Kidney (tissue), 14 donors: ENCODE measurements around the gene CTNNA2. TPM values are rescaled to one million over a fixed set of nuclear protein-coding genes. Genes with fewer than 3 reads are reported as not detected.

Experiments used
- DNase-seq, 5 donors: peaks; one replicate each; pipeline ENCODE4 v3.0.0-alpha.2; 2013 to 2020
- FAIRE-seq: peaks from 2 replicates; lab custom pipeline; 2012; peaks lifted over from hg19 to GRCh38; lab: Jason Lieb, UNC
- H3K27ac ChIP-seq, 2 donors: one replicate each; pipeline ENCODE4 v1.7.0; 2013; ENCODE audit warnings: low read depth in 2 of 2, low read length in 2 of 2, inconsistent platforms in 1 of 2
- H3K27me3 ChIP-seq: one replicate; pipeline ENCODE4 v1.7.1; 2013; ENCODE audit warnings: low read length, inconsistent platforms; ENCODE audit not compliant: control insufficient read depth, insufficient read depth
- H3K36me3 ChIP-seq, 3 donors: one replicate each; pipeline versions ENCODE4 v1.7.0 to v1.7.1; 2013; ENCODE audit warnings: low read length in 3 of 3, control low read depth in 1 of 3, inconsistent platforms in 1 of 3; ENCODE audit not compliant: insufficient read depth in 3 of 3, control insufficient read depth in 2 of 3
- H3K4me1 ChIP-seq, 3 donors: one replicate each; pipeline versions ENCODE4 v1.7.0 to v1.7.1; 2013; ENCODE audit warnings: low read length in 3 of 3, inconsistent platforms in 1 of 3, low read depth in 1 of 3; ENCODE audit not compliant: control insufficient read depth in 2 of 3, insufficient read depth in 2 of 3
- H3K4me3 ChIP-seq, 3 donors: one replicate each; pipeline versions ENCODE4 v1.7.0 to v1.8.1; 2013; ENCODE audit warnings: low read length in 3 of 3, control low read depth in 1 of 3, inconsistent platforms in 1 of 3
- H3K9ac ChIP-seq, 3 donors: one replicate each; pipeline versions ENCODE4 v1.7.0 to v1.7.1; 2013; ENCODE audit warnings: low read length in 3 of 3, control low read depth in 1 of 3, inconsistent platforms in 1 of 3
- H3K9me3 ChIP-seq, 3 donors: one replicate each; pipeline versions ENCODE4 v1.7.0 to v1.7.1; 2013; ENCODE audit warnings: low read length in 3 of 3, control low read depth in 1 of 3, inconsistent platforms in 1 of 3; ENCODE audit not compliant: control insufficient read depth in 2 of 3, insufficient read depth in 1 of 3
- intact Hi-C: fragments of 100-400 bp; cut with DNase I; formaldehyde crosslinking; loops from one replicate; pipeline ENCODE4 v1.11.1; 2022
- polyA plus RNA-seq: library from polyadenylated mRNA; stranded (reverse); fragments of 350-450 nt; fragmentation: Illumina TruSeq; extraction: RNeasy Lipid Tissue Mini Kit (QIAGEN cat#74804); gene quantifications from one replicate; pipeline ENCODE4 v1.2.3, GENCODE V29; 2014; ENCODE audit warnings: low read depth, low replicate concordance; ENCODE audit not compliant: insufficient read depth
- total RNA-seq: library from RNA; stranded (reverse); fragmentation: NEBNext Ultra II Directional; extraction: Animal tissue kit (Norgen Biotek cat#: 25700); gene quantifications from one replicate; pipeline ENCODE4 v1.2.1, GENCODE V29; 2021
- TF ChIP-seq, protein P1 (sequence below): IDR thresholded peaks from 3 replicates; pipeline ENCODE4 v1.5.1; 2012; ENCODE audit warnings: mild to moderate bottlenecking, moderate library complexity, borderline replicate concordance; ENCODE audit not compliant: insufficient read depth; ENCODE audit errors: extremely low read depth
- donor health status: control.
- donor health status: control.
- donor health status: control.
- donor health status: control.
- donor health status: control.
- donor health status: DM: yes; HTN: yes; CAD: no.
- donor health status: Normal renal cell carcinoma (clear cell type).

The CTNNA2 gene
- total and polyA plus RNA-seq, 2 donors from 2014 or later = 0.47 TPM; not detected in 1

DNA sequence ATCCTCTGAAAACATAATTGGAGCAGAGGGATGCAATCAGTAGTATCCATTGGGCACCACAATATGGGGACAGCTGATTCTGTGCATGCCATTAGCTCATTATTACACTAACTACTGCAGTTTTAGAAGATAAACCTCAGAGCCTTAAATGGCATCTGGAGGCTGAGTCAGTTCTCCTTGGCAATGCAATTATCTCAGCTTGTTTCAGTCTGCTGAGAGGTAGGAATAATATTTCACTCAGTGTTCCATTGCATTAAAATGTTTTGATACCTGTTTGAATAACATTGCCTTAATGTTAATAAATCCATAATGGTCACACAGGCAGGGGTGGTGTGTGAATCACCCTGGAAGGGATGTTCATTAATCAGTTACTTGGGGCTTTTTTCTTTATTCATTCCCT is 482.1 kb downstream of the CTNNA2 start:
- Histone ChIP-seq H3K27ac (no peak overlapping the region), H3K9ac (no peak overlapping the region), H3K36me3 (no peaks in the 10 kb centered on the region), H3K27me3 (no peaks in the 10 kb centered on the region), H3K4me3 (no peak overlapping the region), H3K4me1 (no peaks in the 10 kb centered on the region), H3K9me3 (no peaks in the 10 kb centered on the region)
- DNase-seq (no peak), FAIRE-seq (no peak)
- TF ChIP-seq, protein P1, sequence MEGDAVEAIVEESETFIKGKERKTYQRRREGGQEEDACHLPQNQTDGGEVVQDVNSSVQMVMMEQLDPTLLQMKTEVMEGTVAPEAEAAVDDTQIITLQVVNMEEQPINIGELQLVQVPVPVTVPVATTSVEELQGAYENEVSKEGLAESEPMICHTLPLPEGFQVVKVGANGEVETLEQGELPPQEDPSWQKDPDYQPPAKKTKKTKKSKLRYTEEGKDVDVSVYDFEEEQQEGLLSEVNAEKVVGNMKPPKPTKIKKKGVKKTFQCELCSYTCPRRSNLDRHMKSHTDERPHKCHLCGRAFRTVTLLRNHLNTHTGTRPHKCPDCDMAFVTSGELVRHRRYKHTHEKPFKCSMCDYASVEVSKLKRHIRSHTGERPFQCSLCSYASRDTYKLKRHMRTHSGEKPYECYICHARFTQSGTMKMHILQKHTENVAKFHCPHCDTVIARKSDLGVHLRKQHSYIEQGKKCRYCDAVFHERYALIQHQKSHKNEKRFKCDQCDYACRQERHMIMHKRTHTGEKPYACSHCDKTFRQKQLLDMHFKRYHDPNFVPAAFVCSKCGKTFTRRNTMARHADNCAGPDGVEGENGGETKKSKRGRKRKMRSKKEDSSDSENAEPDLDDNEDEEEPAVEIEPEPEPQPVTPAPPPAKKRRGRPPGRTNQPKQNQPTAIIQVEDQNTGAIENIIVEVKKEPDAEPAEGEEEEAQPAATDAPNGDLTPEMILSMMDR = no peak
- intact Hi-C loops = no loop called here

GRCh38 chr2:79996709-79997108 is 483.9 kb downstream of the CTNNA2 start:
- Histone ChIP-seq H3K9ac (no peak overlapping the region), H3K36me3 (no peaks in the 10 kb centered on the region), H3K4me3 (no peak overlapping the region), H3K4me1 (no peaks in the 10 kb centered on the region), H3K27me3 (no peaks in the 10 kb centered on the region), H3K9me3 (no peaks in the 10 kb centered on the region), H3K27ac (no peak overlapping the region)
- FAIRE-seq = no peak
- intact Hi-C loops = no loop called here
- DNase-seq = no peak
- TF ChIP-seq, protein P1 = no peak

DNA sequence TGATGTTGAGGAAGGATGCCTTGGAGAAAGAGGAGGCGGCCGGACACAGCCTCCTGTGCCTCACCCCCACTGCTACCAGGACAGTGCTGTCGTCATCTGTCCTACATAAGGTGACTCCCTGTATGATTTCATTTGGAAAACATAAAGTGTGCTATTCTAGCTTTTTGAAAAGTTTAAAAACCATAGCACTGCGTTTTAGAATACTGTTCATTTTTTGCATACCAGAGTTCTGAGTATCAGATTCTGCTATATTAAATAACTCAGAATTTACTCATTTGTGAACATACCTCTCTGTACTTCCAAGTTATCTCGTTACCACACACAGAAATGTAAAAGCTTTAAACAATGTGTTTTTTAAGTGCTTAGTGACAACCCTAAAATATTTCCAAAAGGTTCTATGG is 488.9 kb downstream of the CTNNA2 start:
- Histone ChIP-seq H3K4me1 (no peaks in the 10 kb centered on the region), H3K9ac (no peak overlapping the region), H3K9me3 (no peaks in the 10 kb centered on the region), H3K27me3 (no peaks in the 10 kb centered on the region), H3K36me3 (no peaks in the 10 kb centered on the region), H3K27ac (no peak overlapping the region), H3K4me3 (no peak overlapping the region)
- no peak for DNase-seq
- TF ChIP-seq, protein P1 = no peak
- intact Hi-C loops = no loop called here
- FAIRE-seq = no peak

- TF ChIP-seq, protein P1 = no peak
- intact Hi-C loops = no loop called here
Observed at GRCh38 chr2:80002112-80002511, 489.3 kb downstream of the CTNNA2 start.

More at GRCh38 chr2:80002112-80002511, 489.3 kb downstream of the CTNNA2 start:
- H3K27me3 ChIP-seq = no peaks in the 10 kb centered on the region
- no peak for FAIRE-seq
- H3K27ac ChIP-seq = no peak overlapping the region
- H3K4me3 ChIP-seq = no peak overlapping the region
- no peak overlapping the region for H3K9ac ChIP-seq
- H3K36me3 ChIP-seq = no peaks in the 10 kb centered on the region
- no peak for DNase-seq
- H3K4me1 ChIP-seq = no peaks in the 10 kb centered on the region
- no peaks in the 10 kb centered on the region for H3K9me3 ChIP-seq
